ENCODE data around the gene SLC25A23. TPM values are rescaled to one million over a fixed set of nuclear protein-coding genes. Genes with fewer than 3 reads are reported as not detected.

Gene SLC25A23
- total and polyA plus RNA-seq, 2 of the 8 experiments (the other 6 are each of a cell fraction or from before 2014, with no cell fraction given), result 18.0 to 48.1 TPM

GRCh38 chr19:6465006-6465405 is 5.4 kb upstream of the SLC25A23 start:
- peak overlapping the region; percentile 73 to 93 (median 78) for H3K4me3 ChIP-seq (ENCODE audit: extremely low read depth in 1 of 4, insufficient read depth in 2 of 4, low read depth in 3 of 4, low read length in 4 of 4)
- H3K9me3 ChIP-seq (ENCODE audit: insufficient read depth in 2 of 2, low read depth in 1 of 2, low read length in 1 of 2), result no peaks in the 10 kb centered on the region
- no peak overlapping the region; a peak in 3 of 7 replicates for H3K9ac ChIP-seq (replicated peaks in 1 of 4; ENCODE audit: extremely low read depth in 1 of 4, low read depth in 3 of 4, low read length in 3 of 4)
- H3K23me2 ChIP-seq (ENCODE audit: low read depth, low read length), result peaks cover 8% of the 10 kb centered on the region; the same call in 1 of the 2 replicates
- H4K91ac ChIP-seq (replicated peaks; ENCODE audit: insufficient read length, low read length), result no peak overlapping the region
- ChIA-PET CTCF (ENCODE audit: partially characterized antibody) (interaction anchor here (2.2 kb wide), 1 partner anchor 16 kb away, joined by 7 read pairs; the partner anchor contains the start of gene DENND1C), POLR2A (ENCODE audit: partially characterized antibody) (interaction anchor here (0.7 to 1.6 kb wide), 3 partner anchors 11 to 44 kb away, joined by 3 to 9 read pairs (median 6); no protein-coding TSS in a partner anchor)
- peaks cover 0 to 8% (median 3%) of the 10 kb centered on the region in 4 experiments; a peak in 2 of 8 replicates for H3K36me3 ChIP-seq (ENCODE audit: control insufficient read depth in 2 of 4, insufficient read depth in 4 of 4, low read length in 3 of 4)
- no peak overlapping the region for H3K18ac ChIP-seq (ENCODE audit: extremely low read depth, low read length)
- H3K27ac ChIP-seq (ENCODE audit: low read depth, low read length), result no peak overlapping the region
- peaks cover 0 to 9% of the 10 kb centered on the region in 2 experiments; a peak in 2 of 4 replicates for H3K79me2 ChIP-seq (ENCODE audit: control insufficient read depth in 1 of 2, insufficient read depth in 2 of 2, low read length in 2 of 2)
- H3K23ac ChIP-seq (ENCODE audit: insufficient read length), result no peak overlapping the region
- FAIRE-seq (no peak), DNase-seq (ENCODE audit: low read depth in 1 of 2, low spot score in 2 of 2) (no peak)
- H4K8ac ChIP-seq (ENCODE audit: extremely low read depth, insufficient read depth, low read length), result no peak overlapping the region
- H4K20me1 ChIP-seq (replicated peaks in 1 of 2; ENCODE audit: control insufficient read depth in 1 of 2, insufficient read depth in 2 of 2, low read length in 2 of 2), result peaks cover 0 to 14% of the 10 kb centered on the region in 2 experiments
- 42% methylated on average over 9 of the region's 9 CpGs; no CpG with 5 or more reads in 1 of the 2 experiments for WGBS, 2 experiments (ENCODE audit: extremely low coverage in 1 of 2, insufficient coverage in 1 of 2, insufficient read length in 1 of 2, insufficient replicate concordance in 2 of 2, low coverage in 1 of 2, low lambda C conversion rate in 2 of 2, missing lambda C conversion rate in 1 of 2)
- H3K27me3 ChIP-seq (replicated peaks in 1 of 4; ENCODE audit: control insufficient read depth in 3 of 4, extremely low read depth in 1 of 4, insufficient read depth in 3 of 4, low read length in 3 of 4), result no peaks in the 10 kb centered on the region; a peak in 1 of 7 replicates
- H3K56ac ChIP-seq (replicated peaks; ENCODE audit: insufficient read length, low read depth, low read length), result no peak overlapping the region
- H4K5ac ChIP-seq (ENCODE audit: insufficient read length, low read depth, low read length), result no peak overlapping the region
- no peak overlapping the region; the same call in 1 of the 2 replicates for H2BK5ac ChIP-seq (ENCODE audit: low read depth, low read length)
- H3K4ac ChIP-seq (replicated peaks; ENCODE audit: insufficient read length, low read depth, low read length), result no peak overlapping the region
- H3K4me1 ChIP-seq (replicated peaks in 1 of 4; ENCODE audit: control insufficient read depth in 3 of 4, insufficient read depth in 4 of 4, low read length in 3 of 4), result peaks cover 0 to 8% (median 2%) of the 10 kb centered on the region in 4 experiments; a peak in 4 of 7 replicates
- H3K79me1 ChIP-seq (ENCODE audit: low read depth, low read length), result no peaks in the 10 kb centered on the region; the same call in 1 of the 2 replicates
- no peak overlapping the region for H2BK20ac ChIP-seq (ENCODE audit: low read length)
- H2BK12ac ChIP-seq (ENCODE audit: low read depth, low read length), result no peak overlapping the region
- H2BK120ac ChIP-seq (replicated peaks; ENCODE audit: low read depth, low read length), result no peak overlapping the region
- no peak for TF ChIP-seq TBP (IDR thresholded peaks at IDR 0.05; ENCODE audit: low read depth, low read length)
- no peak for TF ChIP-seq ASH2L (IDR thresholded peaks at IDR 0.05; ENCODE audit: low read length)
- TF ChIP-seq SUZ12 (IDR thresholded peaks at IDR 0.05; ENCODE audit: low read length), result no peak
- TF ChIP-seq CBX5 (IDR thresholded peaks at IDR 0.05; ENCODE audit: low read depth, low read length), result no peak
- no peak for TF ChIP-seq ATF3 (IDR thresholded peaks at IDR 0.05; ENCODE audit: insufficient read depth, low read depth, low read length)
- no peak for TF ChIP-seq TEAD4 (IDR thresholded peaks at IDR 0.05; ENCODE audit: low read depth, low read length)
- TF ChIP-seq CHD2 (IDR thresholded peaks at IDR 0.05; ENCODE audit: low read length), result no peak
- no peak for TF ChIP-seq ATF2 (IDR thresholded peaks at IDR 0.05; ENCODE audit: low read length)
- no peak for TF ChIP-seq POLR2AphosphoS5 (IDR thresholded peaks at IDR 0.05; ENCODE audit: low read depth, low read length)
- TF ChIP-seq PHF8 (conservative IDR thresholded peaks at IDR 0.05; ENCODE audit: low read depth, low read length), result no peak
- no peak overlapping the region for H2BK15ac ChIP-seq (ENCODE audit: low read length)
- H2AK5ac ChIP-seq (ENCODE audit: low read depth, low read length), result 0 out of 2 replicates have a peak overlapping the region, but pooled peaks have one; percentile 24
- no peak overlapping the region for H2AFZ ChIP-seq (ENCODE audit: low read length)
- no peak overlapping the region for H3K14ac ChIP-seq (ENCODE audit: insufficient read length)
- peak overlapping the region; percentile 52 to 72 for H3K4me2 ChIP-seq (ENCODE audit: insufficient read depth in 1 of 2, low read depth in 2 of 2, low read length in 2 of 2)
